H9 (cell line): ENCODE measurements around the gene CHCHD6. TPM values are rescaled to one million over a fixed set of nuclear protein-coding genes. Genes with fewer than 3 reads are reported as not detected.

Source experiments
- DNase-seq: peaks from one replicate; pipeline ENCODE4 v3.0.0-alpha.2; 2017
- H2AFZ ChIP-seq: one replicate; pipeline ENCODE4 v1.6.1; 2013; ENCODE audit warnings: mild to moderate bottlenecking, low read length, control low read depth, moderate library complexity
- H2AK5ac ChIP-seq: 2 replicates; pipeline ENCODE4 v1.6.1; 2013; ENCODE audit warnings: low read length, control low read depth, mixed read lengths; ENCODE audit not compliant: insufficient read length
- H2BK120ac ChIP-seq: one replicate; pipeline ENCODE4 v1.6.1; 2013; ENCODE audit warnings: low read depth, mild to moderate bottlenecking, low read length, control low read depth, inconsistent platforms; ENCODE audit not compliant: poor library complexity, severe bottlenecking
- H2BK12ac ChIP-seq: 2 replicates; pipeline ENCODE4 v1.6.1; 2013; ENCODE audit warnings: low read length, control low read depth, mixed read lengths, low read depth; ENCODE audit not compliant: insufficient read length
- H2BK15ac ChIP-seq: 2 replicates; pipeline ENCODE4 v1.6.1; 2013; ENCODE audit warnings: low read depth, low read length, control low read depth
- H2BK20ac ChIP-seq: one replicate; pipeline ENCODE4 v1.6.1; 2013; ENCODE audit warnings: low read depth, mild to moderate bottlenecking, low read length, control low read depth, inconsistent platforms; ENCODE audit not compliant: poor library complexity, severe bottlenecking
- H2BK5ac ChIP-seq: 2 replicates; pipeline ENCODE4 v1.6.1; 2013; ENCODE audit warnings: low read length, control low read depth, mixed read lengths; ENCODE audit not compliant: insufficient read length
- H3K14ac ChIP-seq: 2 replicates; pipeline ENCODE4 v1.6.1; 2013; ENCODE audit warnings: low read length, control low read depth; ENCODE audit not compliant: insufficient read depth
- H3K18ac ChIP-seq: 2 replicates; pipeline ENCODE4 v1.6.1; 2013; ENCODE audit warnings: low read depth, mild to moderate bottlenecking, mixed read lengths, low read length, control low read depth; ENCODE audit not compliant: insufficient read length
- H3K23ac ChIP-seq: 2 replicates; pipeline ENCODE4 v1.6.1; 2013; ENCODE audit warnings: low read length, control low read depth, mixed read lengths, low read depth; ENCODE audit not compliant: insufficient read length
- H3K23me2 ChIP-seq: 2 replicates; pipeline ENCODE4 v1.6.1; 2013; ENCODE audit warnings: low read depth, mild to moderate bottlenecking, mixed read lengths, low read length, control low read depth; ENCODE audit not compliant: insufficient read length, poor library complexity, severe bottlenecking
- H3K27ac ChIP-seq: 2 replicates; pipeline ENCODE4 v1.5.1; 2013; ENCODE audit warnings: low read length, control low read depth, mixed read lengths, low read depth; ENCODE audit not compliant: insufficient read length
- H3K27me3 ChIP-seq: 2 replicates; pipeline ENCODE4 v1.6.1; 2013; ENCODE audit warnings: low read length, control low read depth, inconsistent platforms; ENCODE audit not compliant: insufficient read depth
- H3K4ac ChIP-seq: 2 replicates; pipeline ENCODE4 v1.6.1; 2013; ENCODE audit warnings: low read depth, mild to moderate bottlenecking, control low read depth, inconsistent platforms, low read length, moderate library complexity
- H3K4me1 ChIP-seq: 2 replicates; pipeline ENCODE4 v1.6.1; 2013; ENCODE audit warnings: low read length, control low read depth, inconsistent platforms; ENCODE audit not compliant: insufficient read depth
- H3K4me2 ChIP-seq: 2 replicates; pipeline ENCODE4 v1.6.1; 2013; ENCODE audit warnings: low read length, control low read depth, mixed read lengths; ENCODE audit not compliant: insufficient read length, insufficient read depth
- H3K56ac ChIP-seq: 2 replicates; pipeline ENCODE4 v1.6.1; 2013; ENCODE audit warnings: low read depth, mild to moderate bottlenecking, mixed read lengths, low read length, control low read depth; ENCODE audit not compliant: insufficient read length
- H3K79me1 ChIP-seq: 2 replicates; pipeline ENCODE4 v1.6.1; 2013; ENCODE audit warnings: low read depth, mild to moderate bottlenecking, moderate library complexity, low read length, control low read depth, inconsistent platforms; ENCODE audit not compliant: insufficient read depth, poor library complexity, severe bottlenecking
- H3K79me2 ChIP-seq: 2 replicates; pipeline ENCODE4 v1.6.1; 2013; ENCODE audit warnings: low read length, control low read depth, inconsistent platforms; ENCODE audit not compliant: insufficient read depth
- H3K9ac ChIP-seq: 2 replicates; pipeline ENCODE4 v1.6.1; 2013; ENCODE audit warnings: low read length, control low read depth, mixed read lengths; ENCODE audit not compliant: insufficient read length; ENCODE audit errors: extremely low read depth
- H3K9me3 ChIP-seq: one replicate; pipeline ENCODE4 v1.6.1; 2013; ENCODE audit warnings: low read depth, low read length, inconsistent platforms; ENCODE audit not compliant: control insufficient read depth
- H3T11ph ChIP-seq: one replicate; pipeline ENCODE4 v1.6.1; 2013; ENCODE audit warnings: mild to moderate bottlenecking, low read length, control low read depth, inconsistent platforms
- H4K20me1 ChIP-seq: one replicate; pipeline ENCODE4 v1.6.1; 2013; ENCODE audit not compliant: control insufficient read depth, insufficient read length, insufficient read depth
- H4K5ac ChIP-seq: 2 replicates; pipeline ENCODE4 v1.6.1; 2013; ENCODE audit warnings: low read depth, mild to moderate bottlenecking, mixed read lengths, low read length, control low read depth; ENCODE audit not compliant: insufficient read length
- H4K8ac ChIP-seq: replicated peaks from 2 replicates; pipeline ENCODE4 v1.6.1; 2013; ENCODE audit warnings: low read length, control low read depth, mixed read lengths, low read depth; ENCODE audit not compliant: insufficient read length
- H4K91ac ChIP-seq: 2 replicates; pipeline ENCODE4 v1.6.1; 2013; ENCODE audit warnings: low read depth, mild to moderate bottlenecking, moderate library complexity, mixed read lengths, low read length, control low read depth; ENCODE audit not compliant: insufficient read length
- H3K27ac Mint-ChIP-seq, 3 experiments: 2 replicates in 2 of 3; 3 replicates in 1 of 3; pipeline ENCODE4 v1.8.0; 2020 to 2021; ENCODE audit warnings: mixed read lengths in 3 of 3, mild to moderate bottlenecking in 1 of 3, moderate library complexity in 1 of 3
- H3K27me3 Mint-ChIP-seq: 2 replicates; pipeline ENCODE4 v1.8.0; 2021; ENCODE audit warnings: low read depth, mild to moderate bottlenecking, moderate library complexity, mixed read lengths
- H3K36me3 Mint-ChIP-seq, 3 experiments: 2 replicates in 2 of 3; 3 replicates in 1 of 3; pipeline ENCODE4 v1.8.0; 2020 to 2021; ENCODE audit warnings: low read depth in 3 of 3, mixed read lengths in 3 of 3; ENCODE audit not compliant: insufficient read depth in 1 of 3
- H3K4me1 Mint-ChIP-seq, 2 experiments: 2 replicates each; pipeline ENCODE4 v1.8.0; 2020; ENCODE audit warnings: mixed read lengths in 2 of 2
- H3K4me3 Mint-ChIP-seq, 2 experiments: 2 replicates in 1 of 2; 3 replicates in 1 of 2; pipeline ENCODE4 v1.8.0; 2020 to 2021; ENCODE audit warnings: mild to moderate bottlenecking in 2 of 2, mixed read lengths in 2 of 2, moderate library complexity in 1 of 2
- H3K9me3 Mint-ChIP-seq, 2 experiments: 2 replicates in 1 of 2; 3 replicates in 1 of 2; pipeline ENCODE4 v1.8.0; 2020; ENCODE audit warnings: mild to moderate bottlenecking in 2 of 2, mixed read lengths in 2 of 2, moderate library complexity in 1 of 2
- CTCF ChIP-seq: fragments of 200-600 bp; sonication (generic); conservative IDR thresholded peaks from 3 replicates; pipeline ENCODE4 v1.8.0; 2021; ENCODE audit warnings: antibody characterized with exemption, mild to moderate bottlenecking
- WGBS: extraction: QIAGEN DNeasy Blood & Tissue Kit; methylation state at CpG from one replicate; pipeline ENCODE4 v1.1.7; 2013; ENCODE audit warnings: missing lambda C conversion rate, low lambda C conversion rate, mixed read lengths; ENCODE audit not compliant: insufficient read length; ENCODE audit errors: extremely low coverage; 5-methylcytosine and 5-hydroxymethylcytosine counted together
- total RNA-seq: library from RNA; stranded (reverse); gene quantifications from 2 replicates; pipeline ENCODE4 v1.2.1, GENCODE V29; 2021

Gene CHCHD6
- total RNA-seq, 1 experiment from 2014 or later: 34.2 TPM

GRCh38 chr3:126974756-126975155 is 270.7 kb downstream of the CHCHD6 start:
- no peak overlapping the region for H3K23ac ChIP-seq
- no peak overlapping the region for H2BK120ac ChIP-seq
- peaks cover 10 to 15% of the 10 kb centered on the region in 2 experiments for H3K4me1 Mint-ChIP-seq
- no peak overlapping the region for H2AFZ ChIP-seq
- no peak overlapping the region for H3K4ac ChIP-seq
- H3K79me2 ChIP-seq: no peaks in the 10 kb centered on the region
- no peak overlapping the region for H3K27ac Mint-ChIP-seq
- H3K18ac ChIP-seq: no peak overlapping the region
- no peaks in the 10 kb centered on the region for H3K27me3 ChIP-seq
- H2AK5ac ChIP-seq: no peak overlapping the region
- no peak overlapping the region for H2BK20ac ChIP-seq
- peaks cover 11% of the 10 kb centered on the region for H3K27me3 Mint-ChIP-seq
- no CpG with 5 or more reads among the region's 3 CpGs for WGBS
- H3K56ac ChIP-seq: no peak overlapping the region
- H3K79me1 ChIP-seq: no peaks in the 10 kb centered on the region
- peaks cover 2 to 15% (median 8%) of the 10 kb centered on the region in 3 experiments; a peak in 6 of 7 replicates for H3K36me3 Mint-ChIP-seq
- no peak overlapping the region for H2BK15ac ChIP-seq
- no peak for TF ChIP-seq CTCF
- DNase-seq: no peak
- no peak overlapping the region for H3K9ac ChIP-seq
- peaks cover 15 to 18% of the 10 kb centered on the region in 2 experiments for H3K9me3 Mint-ChIP-seq
- H3K23me2 ChIP-seq: no peaks in the 10 kb centered on the region
- no peak overlapping the region for H3K4me2 ChIP-seq
- no peak overlapping the region for H4K5ac ChIP-seq
- no peak overlapping the region for H3K27ac ChIP-seq
- no peak overlapping the region for H4K91ac ChIP-seq
- H2BK5ac ChIP-seq: no peak overlapping the region
- no peak overlapping the region for H3K4me3 Mint-ChIP-seq
- no peak overlapping the region for H3T11ph ChIP-seq
- H2BK12ac ChIP-seq: no peak overlapping the region
- no peaks in the 10 kb centered on the region for H4K20me1 ChIP-seq
- no peaks in the 10 kb centered on the region for H3K4me1 ChIP-seq
- H4K8ac ChIP-seq: no peak overlapping the region
- H3K9me3 ChIP-seq: no peaks in the 10 kb centered on the region
- no peak overlapping the region for H3K14ac ChIP-seq
